GM11168 (cell line): Measurements from ENCODE around the gene TUBA3C.

Source experiments
- in situ Hi-C: fragments of 300-500 bp; cut with MboI; formaldehyde crosslinking; loops from one replicate; pipeline ENCODE4 v1.12.0; 2022; ENCODE audit warnings: low sequenced_read_pairs; ENCODE audit not compliant: unreplicated experiment

Gene TUBA3C

DNA sequence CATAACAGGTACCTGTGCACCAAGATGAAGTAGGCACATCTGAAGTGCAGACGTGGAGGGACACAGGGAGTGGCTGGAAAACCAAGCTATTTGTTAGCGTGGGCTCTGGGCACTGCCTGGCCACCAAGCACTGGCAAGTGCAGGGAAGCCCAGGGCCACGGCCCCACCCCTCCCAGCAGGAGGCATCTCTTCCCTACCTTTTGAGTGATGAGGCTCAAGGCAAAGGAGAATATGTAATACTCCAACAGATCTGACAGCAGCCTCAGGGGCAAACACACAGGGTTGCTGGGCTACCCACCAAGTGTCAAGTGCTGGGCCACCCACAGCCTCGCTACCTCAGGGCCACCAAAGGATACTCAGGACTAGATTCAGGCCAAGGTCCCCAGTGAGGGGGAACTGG is 11.6 kb downstream of the TUBA3C start:
- in situ Hi-C loops, result no loop called here

DNA sequence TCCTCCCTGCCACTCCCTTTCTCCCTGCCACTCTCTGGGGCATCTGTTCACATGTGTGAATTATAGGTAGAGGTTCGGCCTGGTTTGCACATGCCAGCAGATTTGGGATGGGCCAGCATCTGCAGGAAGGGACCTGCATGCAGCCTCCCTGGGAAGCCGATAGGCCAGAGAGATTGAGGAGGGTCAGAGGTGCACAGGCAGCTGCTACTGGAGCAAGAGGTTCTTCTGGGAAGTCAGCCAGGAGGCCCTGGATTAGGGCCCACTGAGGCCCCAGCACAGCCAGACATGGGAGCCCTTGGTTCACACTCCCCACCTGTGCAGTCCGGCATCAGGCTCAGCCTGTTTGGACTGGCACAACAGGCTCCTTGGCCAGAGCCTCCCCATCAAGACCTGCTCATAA is 12.1 kb downstream of the TUBA3C start:
- in situ Hi-C loops, result no loop called here

DNA sequence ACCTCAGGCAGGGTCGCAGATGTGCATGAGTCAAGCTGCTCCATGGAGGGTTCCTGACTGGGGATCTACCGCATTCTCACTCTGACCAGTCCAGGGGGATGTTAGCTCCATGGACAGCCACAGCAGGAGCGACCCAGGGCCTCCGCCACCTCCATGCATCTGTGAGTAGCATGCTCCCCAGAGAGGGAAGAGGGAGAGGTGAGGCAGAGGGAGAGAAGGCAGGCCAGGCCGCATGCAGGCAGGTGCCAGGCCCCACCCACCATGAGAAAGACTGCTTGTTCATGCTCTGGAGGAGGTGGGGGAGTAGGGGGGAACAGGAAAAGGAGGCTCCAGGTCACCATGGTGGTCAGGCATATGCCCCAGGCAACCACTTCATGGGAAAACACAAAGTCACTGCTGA is 20.3 kb downstream of the TUBA3C start:
- in situ Hi-C loops, result no loop called here

DNA sequence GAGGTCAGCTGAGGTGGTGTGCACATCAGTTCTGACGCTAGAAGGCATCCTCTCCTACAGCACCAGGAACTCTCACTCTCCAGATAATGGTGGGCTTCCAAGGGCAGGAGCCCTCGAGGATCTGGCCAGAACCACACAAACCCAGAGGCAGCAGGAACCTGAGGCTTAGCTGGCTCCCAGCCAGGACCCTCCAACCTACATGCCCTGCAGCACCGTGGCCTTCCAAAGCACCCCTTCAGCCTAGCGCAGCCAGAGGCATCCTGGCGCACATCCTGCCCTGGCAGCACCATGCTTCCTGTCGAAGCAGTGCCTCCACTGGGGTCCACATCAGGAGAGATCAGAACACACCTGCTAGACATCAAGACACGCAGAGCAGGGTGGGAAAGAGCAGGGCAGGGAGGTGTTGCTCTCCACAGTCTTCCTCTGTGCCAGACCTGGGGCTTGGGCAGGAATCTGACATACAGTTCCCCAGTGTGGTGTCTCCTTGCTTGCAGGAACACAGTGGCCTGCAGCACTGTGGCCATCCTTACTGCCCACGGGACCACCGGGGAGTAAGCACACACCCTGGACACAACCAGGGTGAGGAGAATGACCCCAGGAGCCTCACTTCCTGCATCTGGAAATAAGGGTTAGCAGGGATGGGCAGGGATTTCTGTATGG is 21.7 kb downstream of the TUBA3C start:
- in situ Hi-C loops, result no loop called here

DNA sequence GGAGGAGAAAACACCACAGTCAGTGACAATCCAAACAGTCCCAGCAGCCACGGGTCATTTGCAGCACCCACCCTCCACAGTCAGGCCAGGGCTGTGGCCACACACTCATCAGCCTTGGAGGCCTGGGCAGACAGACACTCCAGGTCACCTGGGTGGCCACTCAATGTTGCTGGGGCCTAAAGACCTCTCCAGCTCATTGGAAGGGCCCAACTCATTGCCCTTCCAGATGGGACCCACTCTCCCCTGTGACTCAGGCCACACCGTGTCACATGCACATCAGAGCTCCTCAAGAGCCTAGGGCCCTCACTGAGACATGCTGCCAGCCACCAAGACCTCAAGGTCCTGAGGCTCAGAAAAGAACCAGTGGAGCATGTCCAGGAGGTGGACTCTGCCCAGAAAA is 22.4 kb downstream of the TUBA3C start:
- in situ Hi-C loops, result no loop called here

DNA sequence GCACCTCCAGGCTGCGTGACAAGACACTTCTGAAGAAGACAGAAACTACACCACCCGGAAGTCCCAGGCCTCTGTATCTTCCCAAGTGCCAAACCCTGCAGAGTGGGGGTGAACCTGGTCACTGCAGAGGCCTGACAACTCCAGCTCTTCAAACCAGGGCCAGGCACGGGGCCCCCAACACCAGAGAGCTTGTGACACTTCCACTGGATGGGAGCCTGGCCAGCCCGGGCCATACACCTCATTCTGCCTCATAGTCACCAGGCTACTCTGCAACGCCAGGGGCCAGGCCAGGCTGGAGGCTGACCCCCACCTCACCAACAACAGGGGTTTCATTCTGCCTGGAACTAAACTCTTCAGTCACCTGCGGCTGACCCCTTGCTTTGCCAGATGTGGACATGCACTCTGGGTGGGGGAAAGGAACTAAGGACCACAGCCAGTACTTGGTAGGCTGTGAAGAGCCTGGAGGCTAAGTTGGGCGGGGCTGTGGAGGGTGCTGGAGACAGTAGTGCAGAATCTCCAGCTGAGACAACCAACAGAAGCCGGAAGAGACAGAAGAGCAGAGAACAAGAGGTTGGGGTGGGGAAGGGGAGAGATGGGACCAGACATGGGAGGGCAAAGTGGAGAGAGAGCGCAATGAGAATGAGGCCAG is 23.0 kb downstream of the TUBA3C start:
- in situ Hi-C loops, result no loop called here

DNA sequence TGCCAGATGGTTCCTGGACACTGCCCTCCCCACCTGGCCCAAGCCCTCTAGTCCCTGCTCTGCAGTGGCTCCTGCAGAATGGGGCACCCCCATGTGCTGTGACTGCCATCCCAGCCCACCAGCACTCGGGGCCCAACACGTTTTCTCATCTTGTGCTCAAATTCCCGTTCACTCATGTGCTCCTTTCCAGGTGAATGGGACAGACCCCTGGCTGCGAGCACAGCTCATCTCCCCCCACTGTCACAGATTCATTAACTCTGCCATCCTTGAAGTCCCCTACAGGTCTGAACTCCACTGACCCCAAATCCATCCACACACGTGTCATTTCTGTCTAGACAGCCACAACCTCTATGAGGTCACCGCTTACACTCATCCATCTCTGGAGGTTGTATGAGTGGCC is 23.6 kb downstream of the TUBA3C start:
- in situ Hi-C loops, result no loop called here

DNA sequence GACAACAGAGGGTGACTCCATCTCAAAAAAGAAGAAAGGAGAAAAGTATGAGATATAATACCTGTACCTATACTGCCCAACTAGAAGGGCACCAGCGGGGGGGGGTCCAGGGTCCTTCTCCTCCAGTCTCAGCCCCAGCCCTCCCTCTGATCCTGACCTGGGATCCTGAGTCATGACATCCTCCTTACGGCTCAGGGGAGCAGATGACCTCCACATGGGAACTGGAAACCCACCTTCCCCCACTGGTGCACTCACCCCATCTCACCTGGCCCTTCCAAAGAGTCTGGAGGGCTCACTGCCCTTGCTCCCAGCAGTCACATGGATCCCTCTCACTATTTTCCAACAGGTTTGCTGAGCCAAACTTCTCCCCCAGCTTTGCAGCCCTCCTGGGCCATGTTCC is 24.2 kb downstream of the TUBA3C start:
- in situ Hi-C loops, result no loop called here

DNA sequence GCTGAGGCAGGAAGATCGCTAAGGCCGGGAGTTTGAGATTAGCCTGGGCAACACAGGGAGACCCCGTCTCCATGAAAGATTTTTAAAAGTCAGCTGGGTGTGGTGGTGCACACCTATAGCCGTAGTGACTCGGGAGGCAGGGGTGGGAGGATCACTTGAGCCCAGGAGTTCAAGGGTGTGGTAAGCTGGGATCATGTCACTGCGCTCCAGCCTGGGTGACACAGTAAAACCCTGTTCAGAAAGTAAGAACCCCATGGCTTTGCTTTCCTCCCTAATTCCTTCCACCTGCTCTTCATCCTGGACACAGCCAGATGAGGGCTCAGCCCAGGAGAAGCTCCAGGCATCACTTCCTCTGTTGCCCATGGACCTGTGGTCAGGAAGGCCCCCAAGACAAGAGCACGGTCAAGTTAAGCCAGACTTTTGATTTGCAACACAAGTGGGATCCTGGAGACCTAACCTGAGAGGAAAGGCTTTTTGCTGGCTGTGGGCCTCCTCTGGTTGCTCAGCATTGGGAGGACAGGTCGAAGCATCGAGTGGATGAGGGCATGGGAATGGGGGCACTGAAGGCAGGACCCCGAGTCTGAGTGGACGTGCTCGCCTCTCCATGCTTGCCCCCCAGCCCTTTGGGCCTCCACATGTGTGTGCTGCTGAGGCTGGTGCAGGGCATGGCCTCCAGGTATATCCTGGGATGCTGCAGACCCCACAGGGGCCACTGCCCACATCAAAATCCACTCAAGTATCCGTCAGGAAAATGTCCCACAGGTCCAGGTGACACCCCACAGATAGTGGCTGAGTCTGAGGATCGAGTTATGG is 25.4 kb downstream of the TUBA3C start:
- in situ Hi-C loops, result no loop called here

DNA sequence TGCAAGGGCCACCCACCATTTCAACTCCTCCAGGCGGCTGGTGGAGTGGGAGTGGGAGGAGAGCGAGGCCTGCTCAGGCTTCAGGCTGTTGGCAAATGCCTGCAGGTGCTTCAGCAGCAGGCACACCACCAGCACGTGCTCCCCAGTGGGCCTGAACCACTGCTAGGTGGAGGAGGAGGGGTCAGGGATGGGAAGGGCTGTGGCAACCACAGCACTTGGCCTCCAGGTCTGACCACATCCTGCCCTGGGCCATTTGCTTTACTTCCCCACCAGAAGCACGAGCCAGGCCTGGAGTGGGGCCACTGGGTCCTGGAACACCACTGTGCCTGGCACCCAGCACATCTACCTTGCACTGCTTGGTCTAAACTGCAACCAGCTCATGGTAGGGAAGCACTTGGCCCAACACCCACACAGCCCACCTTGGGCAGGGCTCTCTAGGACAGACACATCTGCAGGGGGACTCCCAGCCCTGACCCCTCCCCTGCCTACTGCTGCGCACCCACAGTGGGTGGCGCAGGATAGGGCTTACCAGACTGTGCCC is 26.2 kb downstream of the TUBA3C start:
- in situ Hi-C loops, result no loop called here

DNA sequence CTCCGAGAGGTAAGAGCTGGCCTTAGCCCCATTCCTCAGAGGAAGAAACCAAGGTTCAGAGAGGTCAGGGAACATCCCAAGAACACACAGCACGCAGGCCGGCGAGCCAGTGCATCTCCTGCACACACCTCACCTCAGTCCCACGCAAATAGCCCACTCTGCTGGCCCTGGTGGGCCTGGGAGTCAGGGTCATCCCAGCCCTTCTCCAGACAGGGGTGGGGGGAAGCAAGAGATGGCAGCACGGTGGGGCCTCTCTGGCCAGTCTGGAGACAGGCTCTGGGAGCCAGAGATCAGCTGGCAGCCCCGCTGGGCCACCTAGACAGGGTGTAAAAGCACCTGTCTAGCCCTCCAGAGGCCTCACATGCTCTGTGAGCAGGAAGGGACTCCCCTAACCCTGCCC is 26.8 kb downstream of the TUBA3C start:
- in situ Hi-C loops, result no loop called here

DNA sequence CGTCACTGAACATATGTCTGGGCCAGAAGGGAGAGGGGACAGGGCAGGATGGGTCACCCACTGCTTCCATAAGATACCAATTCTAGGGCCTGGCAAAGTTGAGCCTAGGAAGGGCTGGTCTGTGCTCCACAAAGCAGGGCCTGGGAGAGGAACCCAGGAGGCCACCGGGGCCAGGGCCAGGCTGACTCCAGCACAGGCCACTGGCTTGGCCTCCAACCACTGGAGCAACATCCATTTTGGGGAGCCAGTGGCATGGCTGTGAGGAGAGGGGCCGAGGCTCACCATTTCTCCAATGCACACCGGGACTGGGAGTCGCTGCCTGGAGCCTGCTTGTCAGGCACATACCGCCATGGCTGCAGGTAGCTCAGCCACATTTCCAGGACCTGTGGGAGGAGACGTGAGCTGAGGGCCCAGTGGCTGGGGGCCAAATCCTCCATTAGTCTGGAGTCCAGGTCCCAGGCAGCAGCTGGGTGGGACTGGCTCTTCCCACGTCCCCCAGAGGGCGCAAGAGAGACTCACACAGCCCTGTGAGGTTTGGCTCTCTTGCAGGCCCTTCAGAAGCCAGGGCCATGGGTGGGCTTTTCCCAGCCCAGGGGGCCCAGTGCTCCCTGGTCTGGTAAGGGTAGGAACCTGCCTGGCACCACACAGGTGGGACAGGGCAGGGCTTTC is 27.7 kb downstream of the TUBA3C start:
- in situ Hi-C loops, result no loop called here

DNA sequence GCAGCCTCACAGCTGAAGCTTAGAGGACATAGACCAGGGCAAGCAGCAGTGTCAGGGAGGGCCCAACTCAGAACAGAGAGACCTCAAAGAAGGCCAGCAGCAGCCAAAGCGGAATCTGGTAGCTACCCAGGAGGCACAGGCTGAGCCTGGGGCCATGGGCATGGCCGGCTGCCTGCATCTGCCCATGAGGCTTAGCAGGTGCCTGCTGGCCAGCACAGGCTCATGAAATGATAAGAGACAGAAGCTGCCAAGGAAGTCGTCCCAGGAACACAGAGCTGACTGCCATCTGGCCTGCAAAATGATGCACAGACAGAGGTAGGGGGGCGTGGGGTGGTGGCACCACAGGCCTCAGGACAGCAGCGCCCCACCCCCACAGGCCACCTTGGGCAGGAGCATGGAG is 29.2 kb downstream of the TUBA3C start:
- in situ Hi-C loops, result no loop called here

DNA sequence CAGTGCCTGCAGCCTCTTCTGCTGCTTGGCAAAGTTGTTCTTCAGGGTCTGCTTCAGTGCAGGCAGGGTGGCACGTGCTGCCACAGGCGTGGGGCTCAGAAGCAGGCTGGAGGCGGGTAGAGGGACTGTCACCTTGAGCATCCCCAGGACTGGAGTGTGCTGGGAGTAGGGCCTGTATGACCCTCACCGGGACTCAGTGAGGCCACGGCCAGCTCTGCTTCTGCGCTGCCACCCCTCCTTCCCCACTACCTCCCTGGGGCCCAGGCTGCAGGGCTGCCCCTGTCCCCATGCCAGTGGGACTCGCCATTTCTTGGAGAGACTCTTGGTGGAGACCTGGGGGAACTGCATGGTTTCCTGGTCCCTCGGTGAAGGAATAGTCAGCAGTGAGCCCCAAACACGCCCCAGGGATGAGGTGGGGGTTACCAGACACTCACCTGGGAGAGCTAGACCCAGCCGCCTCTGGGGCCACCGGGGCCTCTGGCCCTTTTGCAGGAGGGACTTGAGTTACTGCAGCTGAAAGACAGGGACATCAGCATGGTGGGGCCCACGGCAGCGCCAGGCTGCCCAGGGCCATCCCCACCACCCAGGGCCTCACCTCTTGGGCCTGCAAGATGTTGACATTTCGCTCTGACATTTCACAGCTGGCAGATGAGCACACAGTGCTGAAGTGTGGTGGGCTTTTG is 29.9 kb downstream of the TUBA3C start:
- in situ Hi-C loops, result no loop called here

DNA sequence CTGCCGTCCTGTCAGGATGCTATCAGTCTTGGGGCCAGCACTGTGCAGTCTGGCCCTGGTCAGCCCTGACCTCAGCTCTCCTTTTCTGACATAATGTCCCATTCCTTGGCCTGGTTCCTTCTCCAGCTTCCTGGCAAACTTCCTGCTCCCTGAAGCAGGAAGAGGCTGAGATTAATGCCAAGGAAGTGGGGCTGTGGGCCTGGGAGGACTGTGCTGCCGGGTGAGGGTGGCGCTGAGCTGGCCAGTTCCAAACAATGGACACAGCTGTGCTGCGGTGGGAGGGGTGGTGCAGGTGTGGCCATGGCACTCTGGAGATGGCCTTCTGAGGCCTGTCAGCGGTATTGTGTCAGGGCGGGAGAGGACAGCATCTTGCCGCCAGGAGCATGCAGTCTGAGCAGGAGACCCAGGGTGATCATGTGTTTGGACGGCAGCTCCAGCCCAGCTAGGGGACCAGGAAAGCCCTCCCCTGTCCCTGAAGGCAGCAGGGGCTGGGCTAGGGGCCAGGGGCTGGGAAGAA is 30.9 kb downstream of the TUBA3C start:
- in situ Hi-C loops, result no loop called here

DNA sequence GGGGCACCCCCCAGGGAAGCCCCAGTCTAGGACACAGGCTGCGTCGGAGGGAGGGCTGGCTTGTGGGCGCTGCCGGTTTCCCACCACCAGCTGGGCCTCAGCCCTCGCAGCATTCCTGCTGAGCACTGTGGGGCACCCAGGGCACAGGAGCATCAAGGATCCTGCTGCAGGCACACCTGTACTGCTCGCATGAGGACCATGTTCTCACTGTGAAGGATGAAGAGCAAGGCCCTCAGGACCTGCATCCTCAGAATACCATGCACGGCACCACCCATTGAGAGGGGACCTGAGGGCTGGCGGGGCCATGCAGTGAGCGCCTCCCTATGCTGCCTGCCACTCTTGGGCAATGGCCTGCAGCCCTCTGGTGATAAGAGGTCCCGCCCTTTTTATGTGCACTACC is 31.4 kb downstream of the TUBA3C start:
- in situ Hi-C loops, result no loop called here

DNA sequence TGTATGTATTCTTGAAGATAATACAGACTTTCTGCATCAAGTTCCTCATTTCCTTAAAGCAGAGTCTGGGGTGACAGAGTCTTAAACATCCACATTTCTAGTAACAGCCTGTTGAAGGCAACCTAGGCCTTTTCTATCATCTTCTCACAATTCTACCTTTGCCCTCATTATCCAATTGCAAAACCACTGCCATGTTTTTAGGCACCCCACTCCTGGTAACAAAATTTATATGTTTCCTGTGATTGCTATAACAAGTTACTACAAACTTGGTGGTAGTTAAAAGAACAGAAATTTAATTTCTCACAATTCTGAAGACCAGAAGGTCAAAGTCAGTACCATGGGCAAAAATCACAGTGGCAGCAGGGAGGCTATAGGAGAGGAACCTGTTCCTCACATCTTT is 33.1 kb downstream of the TUBA3C start:
- in situ Hi-C loops, result no loop called here
